SK-N-SH treated with all-trans-retinoic acid at 6 μM for 48 hours (cell line): Measurements from ENCODE around the gene C19orf67.

Experiments used
- ATAC-seq: fragments of 200-7000 bp; cut with Tn5 transposase; 3 replicates; pipeline ENCODE4 v1.9.1; 2020; ENCODE audit warnings: mild to moderate bottlenecking, moderate library complexity
- ARNTL ChIP-seq: fragments of 450-650 bp; formaldehyde crosslinking; IDR thresholded peaks from 2 replicates; pipeline ENCODE4 v1.5.0; 2020; ENCODE audit warnings: low read depth, mild to moderate bottlenecking, moderate library complexity, borderline replicate concordance
- CREB5 ChIP-seq: fragments of 250-450 bp; sonication (Bioruptor Pico); IDR thresholded peaks from 2 replicates; pipeline ENCODE4 v1.5.1; 2020; ENCODE audit warnings: low read depth, mild to moderate bottlenecking, moderate library complexity
- CSDC2 ChIP-seq: fragments of 250-450 bp; sonication (Bioruptor Pico); IDR thresholded peaks from 2 replicates; pipeline ENCODE4 v1.5.0; 2020; ENCODE audit warnings: mild to moderate bottlenecking, moderate library complexity
- ESRRG ChIP-seq: fragments of 250-450 bp; sonication (Bioruptor Pico); IDR thresholded peaks from 2 replicates; pipeline ENCODE4 v1.6.1; 2021; ENCODE audit warnings: mild to moderate bottlenecking
- ISL1 ChIP-seq: fragments of 250-450 bp; sonication (Bioruptor Pico); IDR thresholded peaks from 2 replicates; pipeline ENCODE4 v2.1.2; 2022; ENCODE audit warnings: mild to moderate bottlenecking, moderate library complexity
- TCF4 ChIP-seq: fragments of 250-450 bp; sonication (Bioruptor Pico); IDR thresholded peaks from 2 replicates; pipeline ENCODE4 v1.8.0; 2021; ENCODE audit warnings: mild to moderate bottlenecking, moderate library complexity, borderline replicate concordance
- TOX ChIP-seq: fragments of 250-450 bp; sonication (Bioruptor Pico); IDR thresholded peaks from 2 replicates; pipeline ENCODE4 v1.8.0; 2021; ENCODE audit warnings: mild to moderate bottlenecking, moderate library complexity, borderline replicate concordance
- TSHZ2 ChIP-seq: fragments of 250-450 bp; sonication (Bioruptor Pico); IDR thresholded peaks from 2 replicates; pipeline ENCODE4 v1.5.0; 2020; ENCODE audit warnings: mild to moderate bottlenecking, moderate library complexity
- ZC3H10 ChIP-seq: fragments of 250-450 bp; sonication (Bioruptor Pico); IDR thresholded peaks from 2 replicates; pipeline ENCODE4 v1.5.1; 2021; ENCODE audit warnings: mild to moderate bottlenecking, moderate library complexity
- ZFP3 ChIP-seq: fragments of 250-450 bp; sonication (Bioruptor Pico); IDR thresholded peaks from 2 replicates; pipeline ENCODE4 v1.5.0; 2020; ENCODE audit warnings: mild to moderate bottlenecking, moderate library complexity
- ZNF565 ChIP-seq: fragments of 450-650 bp; formaldehyde crosslinking; conservative IDR thresholded peaks from 2 replicates; pipeline ENCODE4 v1.5.0; 2020; ENCODE audit warnings: low read depth, mild to moderate bottlenecking, moderate library complexity
- ZNF8 ChIP-seq: fragments of 450-650 bp; formaldehyde crosslinking; IDR thresholded peaks from 2 replicates; pipeline ENCODE4 v1.5.0; 2020; ENCODE audit warnings: mild to moderate bottlenecking, moderate library complexity
- TF ChIP-seq, protein P1 (sequence below): fragments of 250-450 bp; sonication (Bioruptor Pico); IDR thresholded peaks from 2 replicates; pipeline ENCODE4 v1.8.0; 2020; ENCODE audit warnings: mild to moderate bottlenecking, moderate library complexity, borderline replicate concordance
- TF ChIP-seq, protein P2 (sequence below): fragments of 250-450 bp; sonication (Bioruptor Pico); IDR thresholded peaks from 2 replicates; pipeline ENCODE4 v1.5.1; 2021; ENCODE audit warnings: mild to moderate bottlenecking, moderate library complexity

Gene C19orf67

DNA sequence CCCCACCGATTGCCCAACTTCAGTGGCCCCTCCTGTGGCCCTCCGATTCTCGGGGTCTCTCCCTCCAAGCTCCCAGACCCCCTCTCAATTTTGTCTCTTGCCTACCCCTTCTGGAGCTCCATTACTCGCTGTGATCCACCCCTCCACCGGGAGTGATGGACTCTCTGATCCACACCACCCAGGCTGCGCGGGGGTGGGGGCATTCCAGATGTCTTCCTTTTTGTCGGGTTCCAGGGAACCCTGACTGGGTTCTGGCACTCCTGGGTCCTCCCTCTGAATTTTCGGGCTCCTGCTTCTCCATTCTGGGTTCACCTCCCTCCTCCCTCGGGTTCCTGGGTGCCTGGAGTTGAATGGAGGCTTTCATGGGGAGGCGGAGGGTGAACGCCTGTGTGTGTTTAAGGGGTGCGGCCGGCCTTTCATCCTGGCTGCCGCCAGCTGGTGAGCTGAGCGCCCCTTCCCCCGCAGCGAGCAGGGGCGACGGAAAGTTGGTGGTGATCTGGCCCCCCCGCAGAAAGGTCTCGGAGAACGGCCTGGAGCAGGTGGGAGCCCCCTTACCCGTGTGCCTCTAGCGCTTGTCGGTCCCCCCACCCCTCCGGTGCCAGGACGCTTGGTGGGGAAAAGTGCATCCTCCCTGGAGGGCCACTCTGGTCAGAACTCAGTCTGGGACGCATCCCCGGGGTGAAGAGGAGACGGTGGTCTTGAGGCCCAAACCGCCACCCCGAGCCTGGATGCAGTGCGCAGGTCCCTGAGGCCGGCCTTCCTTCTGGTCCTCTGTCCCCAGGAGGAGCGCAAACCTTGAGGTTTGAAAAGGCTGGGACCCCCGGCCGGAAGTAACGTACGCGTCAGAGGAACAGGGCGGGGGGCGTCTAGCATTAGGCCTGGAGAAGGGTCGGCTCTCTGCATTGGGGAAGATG, 11.4 kb downstream of the C19orf67 start:
- peak; percentile 24 for ATAC-seq
- no peak for TF ChIP-seq CREB5
- no peak for TF ChIP-seq ESRRG (CRISPR knock-in tag)
- no peak for TF ChIP-seq ARNTL (CRISPR knock-in tag)
- TF ChIP-seq TSHZ2 (CRISPR knock-in tag), result no peak
- no peak for TF ChIP-seq CSDC2 (CRISPR knock-in tag)
- no peak for TF ChIP-seq ZC3H10 (CRISPR knock-in tag)
- no peak for TF ChIP-seq ISL1
- TF ChIP-seq ZNF8, result no peak
- no peak for TF ChIP-seq ZFP3 (CRISPR knock-in tag)

GRCh38 chr19:14073261-14073924, 12.2 kb downstream of the C19orf67 start:
- TF ChIP-seq, protein P1, sequence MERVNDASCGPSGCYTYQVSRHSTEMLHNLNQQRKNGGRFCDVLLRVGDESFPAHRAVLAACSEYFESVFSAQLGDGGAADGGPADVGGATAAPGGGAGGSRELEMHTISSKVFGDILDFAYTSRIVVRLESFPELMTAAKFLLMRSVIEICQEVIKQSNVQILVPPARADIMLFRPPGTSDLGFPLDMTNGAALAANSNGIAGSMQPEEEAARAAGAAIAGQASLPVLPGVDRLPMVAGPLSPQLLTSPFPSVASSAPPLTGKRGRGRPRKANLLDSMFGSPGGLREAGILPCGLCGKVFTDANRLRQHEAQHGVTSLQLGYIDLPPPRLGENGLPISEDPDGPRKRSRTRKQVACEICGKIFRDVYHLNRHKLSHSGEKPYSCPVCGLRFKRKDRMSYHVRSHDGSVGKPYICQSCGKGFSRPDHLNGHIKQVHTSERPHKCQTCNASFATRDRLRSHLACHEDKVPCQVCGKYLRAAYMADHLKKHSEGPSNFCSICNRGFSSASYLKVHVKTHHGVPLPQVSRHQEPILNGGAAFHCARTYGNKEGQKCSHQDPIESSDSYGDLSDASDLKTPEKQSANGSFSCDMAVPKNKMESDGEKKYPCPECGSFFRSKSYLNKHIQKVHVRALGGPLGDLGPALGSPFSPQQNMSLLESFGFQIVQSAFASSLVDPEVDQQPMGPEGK (CRISPR knock-in tag), result no peak
- peak; percentile 68; the same call in 1 of the 2 replicates for TF ChIP-seq ZFP3 (CRISPR knock-in tag)
- ATAC-seq, result peak; percentile 67

- no peak for TF ChIP-seq ARNTL (CRISPR knock-in tag)
- no peak for TF ChIP-seq TCF4 (CRISPR knock-in tag)
- TF ChIP-seq TSHZ2 (CRISPR knock-in tag), result no peak
- no peak for TF ChIP-seq ZNF565 (CRISPR knock-in tag)
- TF ChIP-seq TOX (CRISPR knock-in tag), result no peak
- TF ChIP-seq, protein P1 (CRISPR knock-in tag), result no peak
- no peak for TF ChIP-seq ISL1
- TF ChIP-seq, protein P2, sequence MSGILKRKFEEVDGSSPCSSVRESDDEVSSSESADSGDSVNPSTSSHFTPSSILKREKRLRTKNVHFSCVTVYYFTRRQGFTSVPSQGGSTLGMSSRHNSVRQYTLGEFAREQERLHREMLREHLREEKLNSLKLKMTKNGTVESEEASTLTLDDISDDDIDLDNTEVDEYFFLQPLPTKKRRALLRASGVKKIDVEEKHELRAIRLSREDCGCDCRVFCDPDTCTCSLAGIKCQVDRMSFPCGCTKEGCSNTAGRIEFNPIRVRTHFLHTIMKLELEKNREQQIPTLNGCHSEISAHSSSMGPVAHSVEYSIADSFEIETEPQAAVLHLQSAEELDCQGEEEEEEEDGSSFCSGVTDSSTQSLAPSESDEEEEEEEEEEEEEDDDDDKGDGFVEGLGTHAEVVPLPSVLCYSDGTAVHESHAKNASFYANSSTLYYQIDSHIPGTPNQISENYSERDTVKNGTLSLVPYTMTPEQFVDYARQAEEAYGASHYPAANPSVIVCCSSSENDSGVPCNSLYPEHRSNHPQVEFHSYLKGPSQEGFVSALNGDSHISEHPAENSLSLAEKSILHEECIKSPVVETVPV, result no peak
- ATAC-seq, result peak; percentile 23
Observed at GRCh38 chr19:14072535-14073260, 12.9 kb downstream of the C19orf67 start, which contains the start of gene MISP3. Gene MISP3, plus strand, starts transcription at chr19:14072786. Its CDS starts 524 bp downstream, at chr19:14073310.
